Suprapubic skin (tissue), 4 donors: ENCODE data around the gene ADAMTS2.

Source experiments
- POLR2A ChIP-seq, 2 donors: fragments of 450-650 bp; IDR thresholded peaks; one replicate each; pipeline ENCODE4 v1.6.1; 2017; ENCODE audit warnings: antibody characterized with exemption in 2 of 2, mild to moderate bottlenecking in 2 of 2, moderate library complexity in 2 of 2
- POLR2AphosphoS5 ChIP-seq, 3 donors: sonication (generic); formaldehyde crosslinking; IDR thresholded peaks; one replicate each; pipeline ENCODE4 v1.6.1; 2017; ENCODE audit warnings: antibody characterized with exemption in 3 of 3
- TF ChIP-seq, protein P1 (sequence below), 2 donors: fragments of 200-600 bp in 1 of 2; fragments of 450-650 bp in 1 of 2; sonication (generic) in 1 of 2; IDR thresholded peaks; one replicate each; pipeline ENCODE4 v1.5.1; 2016 to 2019; ENCODE audit warnings: antibody characterized with exemption in 2 of 2, mild to moderate bottlenecking in 1 of 2, moderate library complexity in 1 of 2

DNA sequence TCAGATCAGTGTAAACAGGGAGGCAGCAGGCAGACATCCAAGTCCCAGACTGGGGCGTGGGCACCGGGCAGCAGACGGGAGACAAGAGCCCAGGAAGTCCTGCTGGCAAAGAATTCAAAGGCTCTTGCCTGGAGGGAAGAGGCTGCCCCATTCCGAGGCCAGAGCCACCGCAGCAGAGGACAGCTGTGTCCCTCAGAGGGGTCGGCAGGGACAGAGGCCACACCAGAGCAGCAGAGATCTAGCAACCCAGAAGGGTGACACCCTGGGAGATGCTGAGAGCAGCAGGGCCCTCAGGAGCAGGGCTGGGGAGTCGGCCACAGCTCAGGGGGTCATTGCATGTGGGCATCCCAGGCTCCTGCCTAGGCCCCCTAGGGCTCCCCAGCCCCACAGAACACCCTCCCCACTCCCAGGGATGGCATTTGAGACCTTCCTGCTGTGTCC, 29.1 kb downstream of the ADAMTS2 start:
- TF ChIP-seq, protein P1, sequence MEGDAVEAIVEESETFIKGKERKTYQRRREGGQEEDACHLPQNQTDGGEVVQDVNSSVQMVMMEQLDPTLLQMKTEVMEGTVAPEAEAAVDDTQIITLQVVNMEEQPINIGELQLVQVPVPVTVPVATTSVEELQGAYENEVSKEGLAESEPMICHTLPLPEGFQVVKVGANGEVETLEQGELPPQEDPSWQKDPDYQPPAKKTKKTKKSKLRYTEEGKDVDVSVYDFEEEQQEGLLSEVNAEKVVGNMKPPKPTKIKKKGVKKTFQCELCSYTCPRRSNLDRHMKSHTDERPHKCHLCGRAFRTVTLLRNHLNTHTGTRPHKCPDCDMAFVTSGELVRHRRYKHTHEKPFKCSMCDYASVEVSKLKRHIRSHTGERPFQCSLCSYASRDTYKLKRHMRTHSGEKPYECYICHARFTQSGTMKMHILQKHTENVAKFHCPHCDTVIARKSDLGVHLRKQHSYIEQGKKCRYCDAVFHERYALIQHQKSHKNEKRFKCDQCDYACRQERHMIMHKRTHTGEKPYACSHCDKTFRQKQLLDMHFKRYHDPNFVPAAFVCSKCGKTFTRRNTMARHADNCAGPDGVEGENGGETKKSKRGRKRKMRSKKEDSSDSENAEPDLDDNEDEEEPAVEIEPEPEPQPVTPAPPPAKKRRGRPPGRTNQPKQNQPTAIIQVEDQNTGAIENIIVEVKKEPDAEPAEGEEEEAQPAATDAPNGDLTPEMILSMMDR (IDR thresholded peaks at IDR 0.05), result no peak
- no peak for TF ChIP-seq POLR2AphosphoS5 (IDR thresholded peaks at IDR 0.05)
- TF ChIP-seq POLR2A (IDR thresholded peaks at IDR 0.05), result no peak
